GM19452 (cell line): ENCODE results near the gene WRNIP1.
"Not testable (repeated sequence)": the region's sequence is repeated elsewhere in the genome, so short reads cannot be mapped to it uniquely, and the experiment has no call there.

Source experiments
- ATAC-seq: cut with Tn5 transposase; IDR thresholded peaks from one replicate; pipeline ENCODE4 v1.9.1; 2021; ENCODE audit not compliant: unreplicated experiment

Gene WRNIP1

GRCh38 chr6:2782825-2783187 is 17.6 kb downstream of the WRNIP1 start:
- no peak for ATAC-seq

GRCh38 chr6:2783188-2783963 is 18.2 kb downstream of the WRNIP1 start:
- no peak for ATAC-seq

- ATAC-seq, result no peak
Measured at GRCh38 chr6:2784061-2784460, 18.9 kb downstream of the WRNIP1 start.

- no peak for ATAC-seq
Measured at GRCh38 chr6:2784930-2785329, 19.7 kb downstream of the WRNIP1 start.

GRCh38 chr6:2786269-2786668 is 21.1 kb downstream of the WRNIP1 start:
- ATAC-seq, result no peak

- ATAC-seq, result peak; percentile 81
Measured at GRCh38 chr6:2790588-2791449, 25.6 kb downstream of the WRNIP1 start.

GRCh38 chr6:2791450-2791974 is 26.3 kb downstream of the WRNIP1 start:
- ATAC-seq, result no peak

- ATAC-seq, result no peak
Measured at GRCh38 chr6:2792330-2793110, 27.3 kb downstream of the WRNIP1 start.

GRCh38 chr6:2793534-2794151 is 28.4 kb downstream of the WRNIP1 start:
- no peak for ATAC-seq

- ATAC-seq, result no peak
Measured at GRCh38 chr6:2794171-2794730, 29.1 kb downstream of the WRNIP1 start.

- no peak for ATAC-seq
Measured at GRCh38 chr6:2795162-2795561, 30.0 kb downstream of the WRNIP1 start.

GRCh38 chr6:2795956-2796355 is 30.8 kb downstream of the WRNIP1 start:
- ATAC-seq, result no peak

GRCh38 chr6:2796861-2797260 is 31.7 kb downstream of the WRNIP1 start:
- no peak for ATAC-seq

- no peak for ATAC-seq
Measured at GRCh38 chr6:2797564-2798031, 32.4 kb downstream of the WRNIP1 start.

GRCh38 chr6:2798586-2799134 is 33.5 kb downstream of the WRNIP1 start:
- no peak for ATAC-seq

GRCh38 chr6:2799936-2800527 is 34.8 kb downstream of the WRNIP1 start:
- ATAC-seq, result no peak

GRCh38 chr6:2800552-2801316 is 35.5 kb downstream of the WRNIP1 start:
- ATAC-seq, result no peak

- not testable (repeated sequence) for ATAC-seq
Measured at GRCh38 chr6:2801687-2802086, 36.5 kb downstream of the WRNIP1 start.

GRCh38 chr6:2802521-2803060 is 37.4 kb downstream of the WRNIP1 start:
- ATAC-seq, result no peak
